Measurements from ENCODE around the gene CCL20.

DNA sequence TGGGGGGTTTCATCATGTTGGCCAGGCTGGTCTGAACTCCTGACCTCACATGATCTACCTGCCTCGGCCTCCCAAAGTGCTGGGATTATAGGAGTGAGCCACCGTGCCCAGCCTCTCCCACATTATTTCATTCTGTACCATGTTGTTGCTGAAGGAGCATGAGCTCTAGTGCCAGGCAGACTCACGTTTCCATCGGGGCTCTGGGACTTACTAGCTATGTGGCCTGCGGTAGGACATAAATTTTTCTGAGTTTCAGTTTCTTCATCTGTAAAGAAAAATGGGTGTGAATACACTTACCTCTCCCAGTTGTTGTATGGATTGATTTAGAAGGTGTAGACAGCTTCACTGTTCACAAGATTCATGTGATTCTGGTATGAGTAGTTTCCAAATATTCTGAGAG, 30.8 kb upstream of the CCL20 start:
- no peak for TF ChIP-seq POLR2AphosphoS5 (IDR thresholded peaks at IDR 0.05)
- TF ChIP-seq, protein P1, sequence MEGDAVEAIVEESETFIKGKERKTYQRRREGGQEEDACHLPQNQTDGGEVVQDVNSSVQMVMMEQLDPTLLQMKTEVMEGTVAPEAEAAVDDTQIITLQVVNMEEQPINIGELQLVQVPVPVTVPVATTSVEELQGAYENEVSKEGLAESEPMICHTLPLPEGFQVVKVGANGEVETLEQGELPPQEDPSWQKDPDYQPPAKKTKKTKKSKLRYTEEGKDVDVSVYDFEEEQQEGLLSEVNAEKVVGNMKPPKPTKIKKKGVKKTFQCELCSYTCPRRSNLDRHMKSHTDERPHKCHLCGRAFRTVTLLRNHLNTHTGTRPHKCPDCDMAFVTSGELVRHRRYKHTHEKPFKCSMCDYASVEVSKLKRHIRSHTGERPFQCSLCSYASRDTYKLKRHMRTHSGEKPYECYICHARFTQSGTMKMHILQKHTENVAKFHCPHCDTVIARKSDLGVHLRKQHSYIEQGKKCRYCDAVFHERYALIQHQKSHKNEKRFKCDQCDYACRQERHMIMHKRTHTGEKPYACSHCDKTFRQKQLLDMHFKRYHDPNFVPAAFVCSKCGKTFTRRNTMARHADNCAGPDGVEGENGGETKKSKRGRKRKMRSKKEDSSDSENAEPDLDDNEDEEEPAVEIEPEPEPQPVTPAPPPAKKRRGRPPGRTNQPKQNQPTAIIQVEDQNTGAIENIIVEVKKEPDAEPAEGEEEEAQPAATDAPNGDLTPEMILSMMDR (IDR thresholded peaks at IDR 0.05 in 8 of 11, conservative IDR thresholded peaks at IDR 0.05 in 3 of 11) = no peak
